ENCODE measurements around the gene SERINC5.
"Not testable (repeated sequence)": the region's sequence is repeated elsewhere in the genome, so short reads cannot be mapped to it uniquely, and the experiment has no call there.

Gene SERINC5

DNA sequence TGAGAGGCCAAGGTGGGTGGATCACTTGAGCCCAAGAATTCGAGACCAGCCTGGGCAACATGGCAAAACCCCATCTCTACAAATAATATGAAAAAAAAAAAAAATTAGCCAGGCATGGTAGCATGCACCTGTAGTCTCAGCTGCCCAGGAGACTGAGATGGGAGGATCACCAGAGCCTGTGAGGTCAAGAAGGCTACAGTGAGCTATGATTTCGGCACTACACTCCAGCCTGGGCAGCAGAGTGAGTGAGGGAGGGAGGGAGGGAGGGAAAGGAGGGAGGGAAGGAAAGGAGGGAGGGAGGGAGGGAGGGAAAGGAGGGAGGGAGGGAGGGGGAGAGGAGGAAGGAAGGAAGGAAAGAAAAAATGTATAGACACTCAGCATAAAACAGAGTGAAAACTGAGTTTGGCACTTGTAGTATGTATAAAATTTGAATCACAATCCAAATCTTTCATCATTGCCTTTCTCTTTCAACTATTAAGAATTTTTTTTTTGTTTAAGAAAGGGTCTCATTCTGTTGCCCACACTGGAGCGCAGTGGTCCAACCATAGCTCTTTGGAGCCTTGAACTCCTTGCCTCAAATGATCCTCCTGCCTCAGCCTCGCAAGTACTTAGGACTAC is 27.8 kb downstream of the SERINC5 start:
- DNase-seq (ENCODE audit: low read depth in 2 of 2, low spot score in 1 of 2) = no peak

DNA sequence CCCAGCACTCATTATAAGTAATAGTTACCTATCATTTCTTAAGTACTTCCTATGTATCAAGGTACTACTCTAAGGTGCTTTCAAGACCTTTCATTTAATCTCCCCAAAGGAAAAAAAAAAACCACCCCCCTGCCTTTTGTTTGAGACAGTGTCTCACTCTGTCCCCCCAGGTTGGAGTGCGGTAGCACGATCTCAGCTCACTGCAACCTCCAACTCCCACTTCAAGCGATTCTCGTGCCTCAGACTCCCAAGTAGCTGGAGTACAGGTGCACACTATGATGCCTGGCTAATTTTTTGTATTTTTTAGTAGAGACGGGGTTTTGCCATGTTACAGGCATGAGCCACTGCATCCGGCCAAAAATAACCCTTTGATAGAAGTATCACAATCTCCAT is 29.9 kb downstream of the SERINC5 start:
- no peak for DNase-seq (ENCODE audit: low read depth in 2 of 2, low spot score in 1 of 2)

DNA sequence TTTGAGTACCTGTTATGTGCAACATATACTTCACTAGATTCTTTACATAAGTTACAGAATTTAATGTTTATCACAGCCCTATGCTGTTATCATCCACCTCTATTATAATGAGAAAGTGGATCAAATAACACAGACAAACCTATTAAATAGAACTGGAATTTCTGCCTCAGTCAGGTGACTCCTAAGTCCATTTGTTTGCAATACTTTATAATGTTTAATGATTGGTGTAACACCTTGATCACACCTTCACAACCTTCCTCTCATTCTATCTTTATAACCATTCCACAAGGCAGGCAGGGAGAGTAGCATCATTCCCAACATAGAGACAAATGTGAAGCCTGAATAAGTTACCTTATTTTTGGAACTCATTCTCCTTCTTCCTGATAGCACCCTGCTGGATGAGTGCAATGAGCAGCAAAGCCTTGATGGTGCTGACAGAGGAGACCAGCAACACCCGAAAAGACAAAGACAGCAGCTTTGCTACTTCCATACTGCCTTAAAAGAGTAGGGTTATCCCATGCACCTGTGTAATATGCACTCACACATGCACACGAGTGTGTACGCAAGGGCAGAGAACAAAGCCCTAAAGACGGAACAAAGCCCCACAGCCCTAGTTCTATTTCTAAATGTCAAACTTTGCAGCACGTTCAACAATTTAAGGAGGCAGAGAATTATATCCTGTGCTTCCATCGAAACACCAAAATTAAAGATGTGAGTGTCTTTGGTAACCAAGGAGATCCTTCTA is 30.5 kb downstream of the SERINC5 start:
- DNase-seq (ENCODE audit: low read depth in 2 of 2, low spot score in 1 of 2) = no peak

DNA sequence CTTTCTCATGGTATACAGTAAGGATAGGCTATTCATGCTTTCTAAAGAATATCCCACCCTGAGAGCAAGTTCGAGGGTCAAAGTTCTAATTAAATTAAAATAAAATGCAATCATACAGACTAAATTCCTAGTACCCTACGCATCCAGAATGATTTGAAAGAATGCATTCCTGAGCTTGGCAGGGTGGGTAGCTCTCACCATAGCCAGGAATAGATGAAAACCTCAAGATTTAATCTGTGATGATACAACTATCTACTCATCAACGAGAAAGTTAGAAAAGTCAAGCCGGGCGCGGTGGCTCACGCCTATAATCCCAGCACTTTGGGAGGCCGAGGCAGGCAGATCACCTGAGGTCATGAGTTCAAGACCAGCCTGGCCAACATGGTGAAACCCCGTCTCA is 32.3 kb downstream of the SERINC5 start:
- DNase-seq (ENCODE audit: low read depth in 2 of 2, low spot score in 1 of 2) = no peak

DNA sequence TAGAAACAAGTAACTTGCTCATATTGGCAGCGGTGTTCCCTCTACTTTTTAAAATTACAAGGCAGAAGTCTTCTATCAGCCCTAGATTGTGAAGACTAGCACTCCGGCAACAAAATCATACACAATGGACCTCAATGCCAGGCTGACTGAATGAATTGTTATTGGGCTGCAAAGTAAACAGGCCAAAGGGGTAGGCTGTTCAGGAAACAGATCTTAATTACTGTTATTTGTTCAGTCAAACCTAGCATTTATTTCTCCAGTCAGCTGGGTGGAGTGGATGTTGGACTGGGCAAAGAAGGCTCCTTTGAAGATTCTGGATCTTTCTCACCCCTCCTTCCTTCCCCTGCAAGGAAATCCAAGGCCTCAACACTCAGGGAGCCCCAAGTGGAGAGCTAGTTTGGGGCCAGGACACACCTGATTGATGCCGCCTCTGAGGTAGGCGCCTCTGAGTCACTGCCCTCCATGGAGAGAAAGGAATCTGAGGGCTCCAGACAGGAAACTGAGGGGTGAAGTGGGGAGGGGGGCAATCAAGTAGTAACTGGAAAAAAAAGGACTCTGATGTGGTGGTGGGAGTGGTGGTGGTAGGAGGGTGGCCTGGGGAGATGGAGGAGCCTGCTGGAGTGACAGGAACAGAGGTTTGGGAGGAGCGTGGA is 35.5 kb downstream of the SERINC5 start:
- DNase-seq (ENCODE audit: low read depth in 2 of 2, low spot score in 1 of 2) = no peak

DNA sequence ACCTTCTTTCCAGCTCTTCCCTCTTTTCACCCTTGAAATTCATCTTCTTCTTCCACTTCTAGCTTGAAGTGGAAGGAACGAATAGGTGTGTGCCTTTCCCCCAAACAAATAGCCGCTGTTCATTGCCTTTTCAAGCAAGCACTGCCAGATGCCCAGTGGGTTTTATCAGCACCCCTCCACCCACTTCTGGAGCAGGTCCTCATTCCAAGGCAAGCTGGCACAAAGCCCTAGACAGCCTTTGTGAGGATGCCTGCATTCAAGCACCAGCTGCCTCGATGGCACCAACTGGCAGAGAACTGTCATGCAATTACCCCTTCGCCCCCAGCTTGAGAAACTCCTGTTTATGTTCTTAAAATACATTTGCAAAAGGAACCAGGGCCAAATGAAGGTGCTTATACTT is 36.5 kb downstream of the SERINC5 start:
- no peak for DNase-seq (ENCODE audit: low read depth in 2 of 2, low spot score in 1 of 2)

DNA sequence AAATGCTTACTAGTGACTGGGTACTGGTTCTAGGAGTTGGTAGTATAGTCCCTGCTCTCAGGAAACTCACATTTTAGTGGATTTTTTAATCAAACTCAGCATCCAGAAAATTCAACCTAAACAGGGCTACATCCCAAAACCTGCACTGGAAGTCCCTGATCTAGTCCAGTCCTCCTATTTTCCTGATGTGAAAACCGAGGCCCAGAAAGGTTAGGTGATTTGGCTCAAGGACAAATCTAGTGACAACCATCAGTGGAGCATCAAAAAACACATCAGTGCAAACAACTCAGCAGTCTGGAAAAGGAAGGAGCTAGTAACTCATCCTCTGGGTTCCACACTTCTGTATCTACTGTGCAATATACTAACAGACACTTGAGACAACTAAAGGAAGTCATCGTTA is 38.2 kb downstream of the SERINC5 start:
- DNase-seq (ENCODE audit: low read depth in 2 of 2, low spot score in 1 of 2) = no peak

DNA sequence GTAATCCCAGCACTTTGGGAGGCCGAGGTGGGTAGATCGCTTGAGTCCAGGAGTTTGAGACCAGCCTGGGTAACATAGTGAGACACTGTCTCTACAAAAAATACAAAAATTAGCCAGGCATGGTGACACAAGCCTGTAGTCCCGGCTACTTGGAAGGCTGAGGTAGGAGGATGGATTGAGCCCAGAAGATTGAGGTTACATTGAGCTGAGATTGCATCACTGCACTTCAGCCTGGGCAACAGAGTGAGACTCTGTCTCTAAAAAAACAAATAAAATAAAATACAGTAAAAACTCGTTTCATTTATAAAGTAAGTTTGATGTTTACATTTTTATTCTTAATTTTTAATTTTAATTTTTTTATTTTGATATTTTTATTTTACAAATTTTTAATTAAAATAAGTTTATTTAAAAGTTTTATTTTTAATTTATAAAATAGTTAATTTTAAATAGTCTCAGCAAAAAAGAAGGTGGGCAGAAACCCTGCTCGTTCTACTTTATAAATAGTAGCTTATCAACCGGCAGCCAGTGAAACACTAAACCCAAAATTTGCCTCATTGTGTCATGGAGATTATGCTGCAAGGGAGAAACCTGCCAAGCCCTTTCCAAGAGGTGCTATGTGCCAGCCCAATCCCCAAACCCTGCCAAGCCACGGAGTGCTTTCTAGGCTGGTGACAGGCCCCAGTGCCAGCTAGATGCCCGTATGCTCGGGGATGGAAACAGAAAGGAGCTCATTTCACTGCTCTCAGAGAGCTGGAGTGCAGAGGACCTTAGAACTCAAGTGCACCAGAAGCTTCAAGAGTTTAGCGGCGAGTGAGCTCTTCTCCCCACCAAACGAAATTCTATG is 38.9 kb downstream of the SERINC5 start:
- DNase-seq (ENCODE audit: low read depth in 2 of 2, low spot score in 1 of 2) = no peak

DNA sequence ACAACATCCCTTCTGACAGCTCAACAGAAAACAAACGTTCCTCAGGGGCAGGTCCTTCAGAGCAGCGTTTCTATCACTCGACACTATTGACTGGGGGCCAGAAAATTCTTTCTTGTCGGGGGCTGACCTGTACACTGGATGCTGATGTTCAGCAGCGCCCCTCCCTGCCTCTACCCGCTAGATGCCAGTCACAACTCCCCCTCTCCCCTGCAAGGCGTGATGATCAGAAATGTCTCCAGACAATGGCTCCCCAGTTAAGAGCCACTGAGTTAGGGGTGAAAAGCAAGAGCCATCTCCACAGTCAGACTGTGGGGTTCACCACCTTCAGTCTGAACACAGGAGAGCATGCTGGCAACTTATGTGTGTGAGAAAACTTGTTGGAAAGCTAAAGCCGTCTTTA is 39.8 kb downstream of the SERINC5 start:
- DNase-seq (ENCODE audit: low read depth in 2 of 2, low spot score in 1 of 2) = no peak

DNA sequence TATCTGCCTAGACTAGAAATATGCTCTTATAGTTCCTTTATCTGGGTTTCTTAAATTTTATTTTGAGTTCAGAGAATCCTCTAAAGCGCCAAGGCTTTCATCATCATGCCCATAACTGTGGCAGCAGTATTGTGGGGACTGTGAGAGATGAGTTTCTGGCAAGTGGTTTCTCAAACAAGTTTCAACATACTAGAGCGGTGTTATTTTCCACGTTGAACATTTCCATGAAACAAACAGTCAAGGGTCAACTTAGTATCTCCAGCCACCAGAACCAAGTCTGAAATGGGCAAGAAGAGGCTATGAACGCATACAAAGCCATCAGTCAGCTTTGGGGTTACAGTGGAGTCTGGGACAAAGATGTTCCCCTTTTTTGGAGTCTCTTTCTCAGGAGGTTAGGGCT is 40.3 kb downstream of the SERINC5 start:
- DNase-seq (ENCODE audit: low read depth in 2 of 2, low spot score in 1 of 2) = no peak

DNA sequence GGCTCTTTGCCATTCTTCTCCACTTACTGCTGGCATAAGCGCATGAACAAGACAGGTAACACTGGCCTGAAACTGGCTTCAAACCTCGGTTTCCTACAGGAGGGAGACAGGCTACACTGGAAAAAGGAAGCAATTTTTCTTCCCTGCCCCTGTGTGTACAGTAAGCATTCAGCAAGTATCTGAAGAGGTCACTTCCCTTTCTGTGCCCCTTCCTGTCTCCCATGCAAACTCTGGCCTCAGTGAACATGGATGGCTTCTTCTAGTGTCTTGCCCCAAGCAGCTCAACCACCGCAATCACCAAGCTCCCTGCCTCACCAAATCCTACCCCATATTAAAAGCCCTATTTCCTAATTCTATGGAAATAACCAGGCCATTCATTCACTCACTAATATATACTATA is 42.4 kb downstream of the SERINC5 start:
- no peak for DNase-seq (ENCODE audit: low read depth in 2 of 2, low spot score in 1 of 2)

DNA sequence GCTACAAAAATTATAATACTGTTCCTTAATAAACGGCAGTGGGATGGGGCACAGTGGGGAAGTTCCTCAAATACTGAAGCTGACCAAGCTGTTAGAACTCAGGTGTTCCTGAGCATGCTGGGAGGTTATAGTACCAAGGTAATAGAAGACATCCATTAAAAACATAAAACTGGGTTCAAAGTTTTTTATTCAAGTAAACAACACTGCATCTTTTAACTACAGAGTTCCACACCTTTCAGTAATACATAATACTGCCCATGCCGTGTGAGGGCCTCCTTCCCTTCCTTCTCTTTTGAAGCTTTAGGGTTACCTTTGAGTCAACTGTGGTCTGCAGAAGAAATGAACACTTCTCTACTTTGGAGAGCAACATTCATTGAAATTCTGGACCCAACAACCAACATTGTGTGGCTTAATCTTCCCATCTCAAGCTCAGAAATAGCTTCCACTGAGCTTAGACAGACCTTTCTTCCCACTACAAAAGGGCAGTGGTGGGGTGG is 43.6 kb downstream of the SERINC5 start:
- no peak for DNase-seq (ENCODE audit: low read depth in 2 of 2, low spot score in 1 of 2)

DNA sequence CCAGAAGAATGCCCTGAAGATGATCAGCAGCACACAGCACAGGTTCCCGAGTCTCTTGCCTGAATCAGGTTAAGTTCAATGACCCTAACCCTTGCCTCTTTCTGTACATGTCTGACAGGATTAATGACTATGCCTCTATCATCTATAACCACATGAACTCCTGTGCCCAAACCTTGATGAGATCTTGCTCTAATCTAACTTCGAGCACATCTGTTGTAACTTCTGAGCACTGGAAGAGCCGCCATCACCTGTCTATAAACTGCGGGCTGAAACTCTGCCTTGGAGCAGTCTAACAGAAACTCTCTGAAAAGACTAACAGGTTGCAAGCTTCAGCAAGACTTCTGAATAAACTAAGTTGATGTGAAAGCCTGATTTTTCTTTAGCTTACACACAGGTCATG is 44.5 kb downstream of the SERINC5 start:
- DNase-seq (ENCODE audit: low read depth in 2 of 2, low spot score in 1 of 2) = no peak

DNA sequence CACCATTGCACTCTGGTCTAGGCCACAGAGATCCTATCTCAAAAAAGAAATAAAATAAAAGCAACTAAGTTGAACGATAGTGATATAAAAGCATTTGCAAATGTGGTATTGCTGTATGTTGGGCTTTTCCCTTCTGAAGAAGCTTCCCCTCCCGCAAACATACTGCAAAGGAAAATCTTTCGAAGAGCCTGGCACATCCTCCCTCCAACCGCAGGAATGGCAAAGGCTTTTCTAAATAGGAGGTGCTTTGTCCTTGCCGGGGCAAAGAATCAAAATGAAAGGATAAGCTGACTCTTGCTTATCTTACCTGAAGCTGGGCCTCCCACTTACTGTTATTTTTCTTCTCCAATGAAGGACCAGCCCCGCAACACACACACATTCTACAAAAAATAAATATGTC is 45.8 kb downstream of the SERINC5 start:
- DNase-seq (ENCODE audit: low read depth in 2 of 2, low spot score in 1 of 2) = no peak

DNA sequence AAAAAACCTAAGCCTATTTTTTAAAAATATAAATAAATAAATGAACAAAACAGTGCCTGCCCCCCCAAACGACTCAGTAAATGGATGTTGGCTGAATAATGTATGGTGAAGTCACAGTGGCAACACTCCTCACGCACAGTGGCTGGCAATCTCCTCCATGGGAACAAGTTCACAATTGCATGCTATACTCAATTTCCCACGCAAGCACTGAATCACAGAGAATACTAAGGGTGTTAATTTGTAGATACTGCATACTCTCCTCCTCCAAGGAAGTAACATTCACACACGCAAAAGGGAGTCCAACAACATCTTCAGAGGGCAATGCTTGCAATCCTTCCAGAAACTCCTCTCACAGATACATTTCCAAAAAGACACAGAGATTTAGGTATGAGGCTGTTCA is 47.5 kb downstream of the SERINC5 start:
- DNase-seq (ENCODE audit: low read depth in 2 of 2, low spot score in 1 of 2) = no peak

DNA sequence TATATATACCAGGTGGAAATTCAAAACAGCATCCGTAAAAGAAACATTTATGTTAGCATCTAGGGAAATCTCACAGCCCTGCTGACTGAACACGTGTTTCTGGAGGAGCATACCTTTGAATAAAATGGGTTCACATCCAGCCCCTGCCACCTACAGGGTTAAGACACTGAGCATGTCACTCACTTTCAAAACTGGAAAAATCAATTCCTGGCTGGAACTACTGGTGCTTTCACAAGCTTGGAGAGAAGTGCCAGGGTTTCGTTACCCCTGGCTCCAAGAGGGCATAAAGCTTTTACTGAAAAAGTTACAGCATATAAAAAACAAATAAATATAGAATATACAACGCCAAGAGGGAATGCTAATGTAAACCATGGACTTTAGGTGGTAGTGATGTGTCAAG is 48.0 kb downstream of the SERINC5 start:
- DNase-seq (ENCODE audit: low read depth in 2 of 2, low spot score in 1 of 2) = no peak

DNA sequence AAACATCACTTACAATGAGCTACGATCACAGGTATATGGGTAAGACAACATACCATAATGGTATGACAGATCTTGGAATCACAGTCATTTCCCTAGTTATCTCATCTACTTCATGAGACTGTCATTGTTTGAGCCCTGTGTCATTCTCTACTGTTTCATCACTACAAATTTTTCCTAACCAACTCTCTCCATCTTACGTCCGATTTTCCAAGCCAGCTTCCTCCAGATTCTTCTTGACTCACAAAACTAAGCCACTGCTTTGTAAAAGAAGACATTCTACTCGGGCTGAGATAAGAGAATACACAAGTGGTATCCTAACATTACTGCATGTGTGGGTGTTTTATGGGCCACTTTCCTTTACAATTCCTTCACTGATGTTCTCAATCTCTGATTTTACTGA is 49.6 kb downstream of the SERINC5 start:
- no peak for DNase-seq (ENCODE audit: low read depth in 2 of 2, low spot score in 1 of 2)

DNA sequence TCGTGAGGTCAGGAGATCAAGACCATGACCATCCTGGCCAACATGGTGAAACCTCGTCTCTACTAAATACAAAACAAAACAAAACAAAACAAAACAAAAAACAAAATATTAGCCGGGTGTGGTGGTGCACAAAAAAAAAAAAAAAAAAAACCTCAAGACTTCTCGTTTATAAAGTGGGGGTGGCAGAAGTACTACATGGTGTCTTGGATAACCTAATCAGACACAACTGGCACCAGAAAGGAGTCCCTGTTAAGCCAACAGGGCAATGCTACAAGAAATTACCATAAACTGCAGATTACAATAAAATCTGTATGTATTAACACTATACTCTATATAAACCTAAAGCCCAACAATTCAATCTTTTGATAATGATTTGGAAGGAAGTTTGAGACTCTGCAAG is 50.0 kb downstream of the SERINC5 start:
- DNase-seq (ENCODE audit: low read depth in 2 of 2, low spot score in 1 of 2) = no peak

DNA sequence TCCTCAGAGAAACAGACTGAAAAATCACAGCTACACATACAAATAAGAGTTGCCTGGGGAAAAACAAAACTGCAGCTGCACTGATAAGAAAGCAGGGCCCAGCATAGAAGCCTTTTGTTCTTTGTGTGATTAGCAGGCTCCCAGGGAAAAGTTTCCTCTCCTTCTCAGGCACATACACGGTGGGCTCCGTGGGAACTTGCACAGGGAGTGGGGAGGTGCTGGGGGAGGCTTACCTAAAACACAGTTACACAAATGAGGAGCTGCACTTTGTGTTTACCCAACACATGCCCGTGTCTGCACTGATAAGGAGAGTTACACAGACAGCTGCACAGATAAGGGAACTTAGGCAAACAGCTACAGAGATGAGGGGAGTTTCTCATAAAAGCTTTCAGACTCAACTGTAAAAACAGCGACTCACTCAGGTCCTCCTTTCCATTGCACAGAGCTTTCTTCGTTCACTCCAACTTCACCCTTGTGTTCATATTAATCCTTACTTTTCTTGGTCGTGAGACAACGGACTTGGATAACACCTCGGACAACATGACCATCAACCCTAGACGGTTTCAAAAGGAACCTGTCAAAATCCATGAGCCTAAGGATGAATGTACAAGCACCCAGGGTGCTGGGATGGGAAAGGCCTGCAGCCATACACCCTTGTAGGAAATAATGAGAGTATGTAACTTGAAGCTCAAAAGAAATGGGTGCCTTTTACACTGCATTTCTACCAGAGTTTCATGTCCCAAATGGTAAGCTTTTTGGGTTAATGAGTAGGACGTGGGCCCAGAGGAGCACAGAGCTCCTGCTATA is 50.8 kb downstream of the SERINC5 start:
- no peak for DNase-seq (ENCODE audit: low read depth in 2 of 2, low spot score in 1 of 2)

DNA sequence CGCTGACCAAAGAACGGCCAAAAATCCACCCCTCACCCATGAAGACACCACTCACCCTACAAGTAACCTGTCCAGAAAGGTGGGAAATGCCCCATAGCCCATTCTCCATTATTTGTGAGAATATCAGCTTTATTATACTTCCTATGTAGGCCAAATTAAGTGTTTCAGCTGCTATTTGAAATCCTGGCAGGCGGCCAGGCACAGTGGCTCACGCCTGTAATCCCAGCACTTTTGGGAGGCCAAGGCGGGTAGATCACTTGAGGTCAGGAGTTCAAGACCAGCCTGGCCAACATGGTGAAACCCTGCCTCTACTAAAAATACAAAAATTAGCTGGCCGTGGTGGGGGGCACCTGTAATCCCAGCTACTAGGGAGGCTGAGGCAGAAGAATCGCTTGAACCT is 54.1 kb downstream of the SERINC5 start:
- not testable (repeated sequence) for DNase-seq (ENCODE audit: low read depth in 2 of 2, low spot score in 1 of 2)

DNA sequence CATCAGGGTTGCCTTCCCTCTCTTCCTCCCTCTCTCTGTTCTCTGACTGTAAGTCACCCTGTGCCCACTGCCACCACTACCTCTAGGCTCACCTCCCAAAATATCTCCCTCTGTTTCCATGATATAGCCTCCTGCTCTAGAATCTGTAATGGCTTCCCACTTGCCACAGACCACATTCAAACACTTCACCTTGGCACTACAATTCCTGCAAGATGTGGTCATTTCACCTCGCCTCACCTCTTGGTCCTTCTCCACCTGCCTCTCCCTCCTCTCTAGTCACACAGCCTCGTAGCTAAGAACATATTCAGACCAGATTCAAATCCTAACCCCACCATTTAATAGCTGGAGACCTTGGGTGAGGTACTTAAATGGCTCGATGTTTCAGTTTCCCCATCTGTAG is 56.9 kb downstream of the SERINC5 start:
- no peak for DNase-seq (ENCODE audit: low read depth in 2 of 2, low spot score in 1 of 2)
